ENCODE measurements around the gene DDX55.

Gene DDX55

DNA sequence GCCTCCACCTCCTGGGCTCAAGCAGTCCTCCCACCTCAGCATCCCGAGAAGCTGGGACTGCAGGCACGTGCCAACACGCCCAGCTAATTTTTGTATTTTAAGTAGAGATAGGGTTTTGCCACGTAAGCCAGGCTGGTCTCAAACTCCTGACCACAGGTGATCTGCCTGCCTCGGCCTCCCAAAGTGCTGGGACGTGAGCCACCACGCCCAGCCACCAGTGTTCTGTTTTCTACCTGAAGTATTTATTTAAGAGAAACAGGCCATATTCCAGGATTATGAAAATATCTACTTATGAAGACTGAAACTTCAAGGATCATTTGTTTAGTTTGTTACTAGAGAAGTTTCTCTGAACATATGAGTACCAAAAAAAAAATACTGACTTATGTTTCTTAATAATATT lies 42.0 kb downstream of the DDX55 start:
- Mint-ChIP-seq H3K4me1 (ENCODE audit: low read depth) (peaks cover 4% of the 10 kb centered on the region), H3K36me3 (peaks cover 2% of the 10 kb centered on the region), H3K27ac (no peak overlapping the region), H3K9me3 (ENCODE audit: low read depth) (no peaks in the 10 kb centered on the region), H3K27me3 (no peaks in the 10 kb centered on the region), H3K4me3 (no peak overlapping the region)

GRCh38 chr12:123645380-123645779 lies 43.5 kb downstream of the DDX55 start:
- H3K27ac Mint-ChIP-seq: no peak overlapping the region
- no peak overlapping the region for H3K4me3 Mint-ChIP-seq
- peaks cover 3% of the 10 kb centered on the region for H3K4me1 Mint-ChIP-seq (ENCODE audit: low read depth)
- peaks cover 2% of the 10 kb centered on the region for H3K36me3 Mint-ChIP-seq
- H3K27me3 Mint-ChIP-seq: no peaks in the 10 kb centered on the region
- H3K9me3 Mint-ChIP-seq (ENCODE audit: low read depth): no peaks in the 10 kb centered on the region

GRCh38 chr12:123645878-123646277 lies 44.0 kb downstream of the DDX55 start:
- Mint-ChIP-seq H3K27me3 (no peaks in the 10 kb centered on the region), H3K4me1 (ENCODE audit: low read depth) (peaks cover 3% of the 10 kb centered on the region), H3K4me3 (no peak overlapping the region), H3K9me3 (ENCODE audit: low read depth) (no peaks in the 10 kb centered on the region), H3K27ac (no peak overlapping the region), H3K36me3 (peaks cover 5% of the 10 kb centered on the region)

- Mint-ChIP-seq H3K4me3 (no peak overlapping the region), H3K27ac (no peak overlapping the region), H3K4me1 (ENCODE audit: low read depth) (peaks cover 3% of the 10 kb centered on the region), H3K9me3 (ENCODE audit: low read depth) (no peaks in the 10 kb centered on the region), H3K27me3 (no peaks in the 10 kb centered on the region), H3K36me3 (peaks cover 5% of the 10 kb centered on the region)
Observed at GRCh38 chr12:123648401-123648800, 46.5 kb downstream of the DDX55 start.

DNA sequence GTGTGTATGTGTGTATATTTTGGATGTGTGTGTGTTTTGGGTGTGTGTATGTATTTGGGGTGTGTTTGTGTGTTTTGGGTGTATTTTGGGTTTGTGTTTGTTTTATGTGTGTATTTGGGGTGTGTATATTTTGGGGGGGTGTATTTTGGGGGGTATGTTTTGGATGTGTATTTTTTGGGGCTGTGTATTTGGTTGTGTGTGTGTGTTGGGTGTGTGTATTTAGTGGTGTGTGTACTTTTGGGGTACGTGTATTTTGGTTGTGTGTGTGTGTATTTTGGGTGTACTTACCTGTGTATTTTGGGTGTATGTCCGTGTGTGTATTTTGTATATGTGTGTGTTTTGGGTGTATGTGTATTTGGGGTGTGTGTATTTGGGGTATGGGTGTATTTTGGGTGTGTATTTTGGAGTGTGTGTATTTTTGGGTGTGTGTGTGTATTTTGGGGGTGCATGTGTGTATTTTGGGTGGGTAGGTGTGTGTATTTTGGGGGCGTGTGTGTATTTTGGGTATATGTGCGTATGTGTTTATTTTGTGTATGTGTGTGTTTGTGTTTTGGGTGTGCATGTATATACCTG lies 52.3 kb downstream of the DDX55 start:
- no peak overlapping the region for H3K4me3 Mint-ChIP-seq
- H3K4me1 Mint-ChIP-seq (ENCODE audit: low read depth): no peaks in the 10 kb centered on the region
- H3K9me3 Mint-ChIP-seq (ENCODE audit: low read depth): no peaks in the 10 kb centered on the region
- peaks cover 10% of the 10 kb centered on the region for H3K36me3 Mint-ChIP-seq
- H3K27ac Mint-ChIP-seq: no peak overlapping the region
- H3K27me3 Mint-ChIP-seq: no peaks in the 10 kb centered on the region

DNA sequence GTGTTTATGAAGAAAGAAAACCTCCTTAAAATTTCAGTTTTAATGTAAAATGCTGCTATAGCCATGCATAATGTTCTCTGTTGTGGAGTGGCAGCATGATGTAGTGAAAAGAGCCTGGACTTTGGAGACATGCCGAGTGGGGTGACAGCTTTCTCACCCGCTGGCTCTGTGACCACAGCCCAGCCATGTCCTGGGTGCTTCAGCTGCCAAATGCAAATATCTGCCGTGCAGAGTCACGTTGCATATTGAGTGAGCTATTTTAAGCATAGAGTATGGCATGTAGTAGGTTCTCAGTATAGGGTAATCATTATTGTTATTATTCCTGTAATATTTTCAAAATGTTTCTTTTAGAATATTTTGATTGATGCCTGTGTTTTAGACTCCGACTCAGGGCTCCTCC lies 53.5 kb downstream of the DDX55 start:
- Mint-ChIP-seq H3K27me3 (no peaks in the 10 kb centered on the region), H3K27ac (no peak overlapping the region), H3K4me3 (no peak overlapping the region), H3K36me3 (peaks cover 10% of the 10 kb centered on the region), H3K9me3 (ENCODE audit: low read depth) (no peaks in the 10 kb centered on the region), H3K4me1 (ENCODE audit: low read depth) (peaks cover 2% of the 10 kb centered on the region)

DNA sequence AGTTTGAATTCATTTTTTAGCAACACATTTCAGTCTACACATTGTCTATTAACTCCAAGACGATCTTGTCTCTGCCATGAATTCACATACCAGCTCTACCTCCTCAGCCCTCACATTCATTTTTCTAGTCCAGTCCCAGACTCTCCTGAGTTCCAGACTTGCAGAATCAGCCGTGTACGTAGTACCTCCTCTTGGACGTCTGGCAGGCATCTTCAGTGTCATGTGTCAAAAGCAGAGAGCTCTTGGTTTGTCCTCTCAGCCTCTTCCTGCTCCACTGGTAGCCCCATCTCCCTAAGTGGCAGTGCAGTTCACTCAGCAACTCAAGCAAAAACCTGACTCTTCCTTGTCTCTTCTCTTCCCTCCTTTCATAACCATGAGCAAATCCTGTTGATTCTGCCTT lies 54.5 kb downstream of the DDX55 start:
- H3K27me3 Mint-ChIP-seq: no peaks in the 10 kb centered on the region
- H3K4me1 Mint-ChIP-seq (ENCODE audit: low read depth): peaks cover 2% of the 10 kb centered on the region
- no peak overlapping the region for H3K4me3 Mint-ChIP-seq
- H3K36me3 Mint-ChIP-seq: peaks cover 7% of the 10 kb centered on the region
- H3K9me3 Mint-ChIP-seq (ENCODE audit: low read depth): no peaks in the 10 kb centered on the region
- H3K27ac Mint-ChIP-seq: no peak overlapping the region

DNA sequence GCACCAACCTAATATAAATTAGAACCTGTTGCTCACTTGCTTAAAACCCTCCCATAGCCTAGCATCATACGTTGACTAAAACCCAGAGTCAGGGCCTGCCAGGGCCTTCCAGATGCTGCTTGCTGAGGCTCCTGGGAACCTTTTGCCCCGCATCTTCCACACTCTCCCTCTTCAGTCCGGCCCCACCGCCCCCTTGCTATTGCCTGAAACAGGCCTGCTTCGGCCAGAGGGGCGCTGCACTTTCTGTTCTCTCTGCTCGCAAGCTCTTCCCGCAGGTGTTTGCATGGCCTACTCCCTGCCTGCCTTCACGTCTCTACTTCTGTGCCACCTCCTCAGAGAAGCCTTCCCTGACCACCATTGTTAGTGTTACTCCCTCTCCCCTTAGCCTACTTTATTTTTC lies 55.3 kb downstream of the DDX55 start:
- H3K4me3 Mint-ChIP-seq: no peak overlapping the region
- H3K4me1 Mint-ChIP-seq (ENCODE audit: low read depth): peaks cover 2% of the 10 kb centered on the region
- no peaks in the 10 kb centered on the region for H3K27me3 Mint-ChIP-seq
- no peaks in the 10 kb centered on the region for H3K9me3 Mint-ChIP-seq (ENCODE audit: low read depth)
- H3K36me3 Mint-ChIP-seq: peaks cover 7% of the 10 kb centered on the region
- H3K27ac Mint-ChIP-seq: peak overlapping the region; percentile 12

DNA sequence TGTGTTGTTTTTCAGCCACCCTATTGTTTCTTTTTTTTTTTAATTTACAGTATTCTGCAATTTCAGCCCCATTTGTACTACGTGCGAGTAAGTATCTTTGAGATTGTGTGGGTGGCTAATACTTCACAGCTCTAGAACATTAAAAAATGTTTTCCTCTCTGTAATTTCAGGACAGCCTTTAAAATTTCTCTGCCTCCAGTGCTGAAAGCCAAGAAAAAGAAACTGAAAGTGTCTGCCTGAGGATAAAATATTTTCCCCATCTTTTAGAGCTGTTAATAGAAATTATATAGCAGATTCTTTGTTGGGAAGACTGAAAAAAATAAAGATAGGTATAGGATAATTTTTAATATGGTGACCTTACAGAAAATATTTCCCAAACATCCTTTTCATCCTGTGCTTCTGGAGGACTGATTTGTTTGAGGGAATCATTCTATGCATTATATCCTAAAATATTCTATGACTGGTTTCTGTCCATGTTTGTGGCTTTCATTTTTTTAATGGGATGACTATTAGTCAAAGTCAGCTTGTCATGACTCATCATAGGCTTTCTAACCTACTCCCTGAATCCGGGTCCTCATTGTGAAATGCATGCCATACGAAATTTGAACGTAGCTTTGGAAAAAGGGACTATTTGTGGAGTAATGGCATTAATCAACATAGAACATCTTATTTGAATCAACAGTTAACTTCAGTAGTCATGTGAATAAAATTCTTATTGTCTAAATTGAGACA lies 58.3 kb downstream of the DDX55 start:
- H3K4me3 Mint-ChIP-seq: no peak overlapping the region

DNA sequence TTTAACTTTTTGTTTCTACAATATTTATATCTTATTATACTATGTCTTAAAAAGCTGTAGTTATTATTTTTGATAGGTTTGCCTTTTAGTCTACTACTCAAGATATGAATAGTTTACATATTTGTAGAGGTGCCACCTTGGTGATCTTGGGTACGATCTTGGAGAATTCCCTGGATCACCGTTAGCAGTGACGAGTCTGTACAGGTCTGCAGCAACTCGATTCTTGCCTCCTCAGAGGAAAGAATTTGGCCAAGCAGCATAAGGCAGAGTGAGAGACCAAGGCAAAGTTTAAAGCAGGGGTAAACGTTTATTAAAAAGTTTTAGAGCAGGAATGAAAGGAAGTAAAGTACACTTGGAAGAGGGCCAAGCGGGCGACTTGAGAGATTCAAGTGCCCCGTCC lies 65.9 kb downstream of the DDX55 start:
- Mint-ChIP-seq H3K9me3 (ENCODE audit: low read depth) (no peaks in the 10 kb centered on the region), H3K36me3 (peaks cover 3% of the 10 kb centered on the region), H3K27me3 (no peaks in the 10 kb centered on the region), H3K4me1 (ENCODE audit: low read depth) (peaks cover 13% of the 10 kb centered on the region), H3K27ac (no peak overlapping the region), H3K4me3 (no peak overlapping the region)

More for the DNA sequence above, 58.3 kb downstream of the DDX55 start:
- peaks cover 2% of the 10 kb centered on the region for H3K4me1 Mint-ChIP-seq (ENCODE audit: low read depth)
- peak overlapping the region; percentile 16 for H3K27ac Mint-ChIP-seq
- H3K36me3 Mint-ChIP-seq: peaks cover 8% of the 10 kb centered on the region
- no peaks in the 10 kb centered on the region for H3K9me3 Mint-ChIP-seq (ENCODE audit: low read depth)
- H3K27me3 Mint-ChIP-seq: no peaks in the 10 kb centered on the region

All from activated naive CD8-positive, alpha-beta T cell (primary cell).